Activated CD8-positive, alpha-beta memory T cell treated with anti-CD3 and anti-CD28 coated beads, Interleukin-2, amount 50 U/mL, for 1 hour (primary cell): Measurements from ENCODE around the gene STRBP.

Experiments used
- DNase-seq: peaks from one replicate; pipeline ENCODE4 v3.0.0-alpha.2; 2020; ENCODE audit errors: extremely low read depth

Gene STRBP

DNA sequence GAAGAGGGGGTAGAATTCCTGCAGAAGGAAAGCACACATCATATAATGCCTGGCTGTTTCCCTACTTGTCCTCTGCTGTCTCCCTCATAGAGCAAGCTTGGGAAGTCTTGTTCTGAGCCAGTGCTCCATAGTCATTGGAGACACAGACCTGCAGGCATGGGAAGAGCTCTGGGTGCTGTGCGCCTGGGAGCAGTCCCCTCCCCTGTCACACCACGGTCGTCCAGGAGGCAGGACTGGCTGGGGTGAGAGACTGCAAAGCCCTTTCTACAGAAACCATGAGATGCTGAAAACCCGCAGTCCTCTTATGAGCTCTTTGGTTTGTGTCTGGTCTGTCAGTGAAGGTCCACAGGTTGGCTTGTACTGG lies 170.3 kb downstream of the STRBP start:
- DNase-seq = no peak

DNA sequence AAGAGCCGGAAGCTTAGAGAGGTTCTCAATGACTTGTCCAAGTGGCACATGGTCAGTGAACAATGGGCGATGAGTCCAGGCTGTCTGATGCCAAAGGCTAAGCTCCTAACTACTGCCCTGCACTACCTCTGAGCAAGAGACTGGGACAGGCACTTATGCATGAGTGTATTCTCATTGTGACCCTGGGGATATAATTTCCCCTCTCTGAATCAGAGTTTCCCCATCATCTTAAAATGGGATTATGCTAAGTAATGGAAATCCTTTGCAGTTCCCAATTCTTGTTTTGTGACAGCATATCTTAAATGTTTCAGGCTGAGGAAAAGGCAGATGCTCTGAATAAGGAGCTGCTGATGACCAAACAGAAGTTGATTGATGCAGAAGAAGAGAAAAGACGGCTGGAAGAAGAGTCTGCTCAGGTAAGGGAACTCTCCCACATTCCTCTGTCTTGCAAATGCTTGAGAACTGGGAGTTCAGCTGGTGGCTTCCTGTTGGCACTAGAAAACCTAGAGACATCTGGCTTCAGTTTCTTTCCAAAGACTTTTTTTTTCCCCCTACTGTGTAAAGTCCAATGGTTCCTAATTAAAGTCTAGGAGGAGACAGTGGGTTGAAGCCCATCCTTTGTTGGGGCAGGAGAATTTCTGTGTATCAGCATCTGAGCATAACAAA lies 170.8 kb downstream of the STRBP start:
- DNase-seq = no peak

DNA sequence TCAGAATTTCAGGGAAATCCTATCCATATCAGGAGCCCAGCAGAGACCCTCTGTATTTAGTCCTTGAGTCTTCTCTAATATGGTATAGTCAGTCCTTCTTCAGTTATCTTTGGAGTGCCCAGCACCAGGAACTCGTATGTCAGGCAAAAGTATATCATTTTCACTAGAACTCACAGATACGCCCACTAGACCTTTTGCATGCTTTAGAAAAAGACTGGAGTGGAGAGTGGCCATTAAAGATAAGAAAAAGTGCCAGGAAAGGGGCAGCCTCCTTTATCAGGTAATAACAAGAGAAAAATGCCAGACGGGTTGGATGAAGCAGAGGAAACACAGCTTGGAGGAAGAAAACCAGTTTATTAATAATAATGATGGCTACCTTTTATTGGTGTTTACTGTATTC lies 171.4 kb downstream of the STRBP start:
- DNase-seq = no peak

DNA sequence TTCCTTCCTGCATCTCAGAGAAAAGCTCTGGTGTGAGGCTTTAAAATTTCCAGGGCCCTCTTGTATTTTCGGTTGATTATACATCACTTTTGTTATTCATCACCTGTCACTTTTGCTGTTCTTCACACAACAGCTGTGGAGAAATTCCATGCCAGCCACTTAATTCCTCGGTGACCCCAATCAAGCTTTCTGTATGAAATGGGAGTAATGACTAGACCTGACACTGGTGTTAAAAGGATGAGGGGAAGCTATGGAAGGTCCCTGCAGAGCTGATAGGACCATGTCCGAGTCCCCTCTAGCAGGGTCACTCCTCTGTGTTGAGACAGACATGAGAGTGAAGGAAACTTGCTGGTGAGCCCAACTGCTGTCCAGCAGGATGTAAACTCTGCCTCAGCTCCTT lies 175.2 kb downstream of the STRBP start:
- no peak for DNase-seq

DNA sequence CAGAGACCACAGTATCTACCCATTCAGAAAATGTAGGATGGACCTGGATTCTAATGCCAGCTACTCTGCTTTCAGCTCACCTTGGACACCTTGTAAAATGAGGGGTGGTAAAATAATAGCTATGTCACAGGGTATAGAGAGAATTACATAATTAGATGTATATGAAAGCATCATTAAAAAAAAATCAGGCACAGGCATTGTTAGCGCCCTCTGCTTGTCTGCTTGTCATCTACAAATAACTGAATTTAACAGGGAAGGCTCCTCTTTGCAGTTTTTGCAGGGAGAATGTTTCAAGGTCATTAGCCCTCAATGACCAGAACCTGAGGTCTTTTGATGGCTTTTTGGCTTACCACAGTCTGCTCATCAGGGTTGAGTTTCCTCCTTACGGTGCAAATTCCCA lies 176.9 kb downstream of the STRBP start:
- DNase-seq = no peak

DNA sequence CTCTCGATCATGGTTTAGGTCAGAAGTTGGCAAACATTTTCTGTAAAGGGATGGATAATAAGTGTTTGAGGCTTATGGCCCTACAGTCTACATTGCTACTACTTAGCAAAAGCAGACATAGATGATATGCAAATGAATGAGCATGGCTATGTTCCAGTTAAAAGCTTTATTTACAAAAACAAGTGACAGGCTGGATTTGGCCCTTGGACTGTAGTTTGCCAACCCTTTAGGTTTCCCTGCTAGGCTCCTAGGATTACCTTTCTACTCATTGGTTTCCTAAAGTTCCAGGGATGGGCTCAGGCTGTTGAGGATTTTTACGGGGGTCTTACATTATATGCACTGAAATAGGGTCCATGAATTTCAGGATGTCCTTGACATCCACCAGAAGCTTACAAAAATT lies 177.4 kb downstream of the STRBP start:
- no peak for DNase-seq

DNA sequence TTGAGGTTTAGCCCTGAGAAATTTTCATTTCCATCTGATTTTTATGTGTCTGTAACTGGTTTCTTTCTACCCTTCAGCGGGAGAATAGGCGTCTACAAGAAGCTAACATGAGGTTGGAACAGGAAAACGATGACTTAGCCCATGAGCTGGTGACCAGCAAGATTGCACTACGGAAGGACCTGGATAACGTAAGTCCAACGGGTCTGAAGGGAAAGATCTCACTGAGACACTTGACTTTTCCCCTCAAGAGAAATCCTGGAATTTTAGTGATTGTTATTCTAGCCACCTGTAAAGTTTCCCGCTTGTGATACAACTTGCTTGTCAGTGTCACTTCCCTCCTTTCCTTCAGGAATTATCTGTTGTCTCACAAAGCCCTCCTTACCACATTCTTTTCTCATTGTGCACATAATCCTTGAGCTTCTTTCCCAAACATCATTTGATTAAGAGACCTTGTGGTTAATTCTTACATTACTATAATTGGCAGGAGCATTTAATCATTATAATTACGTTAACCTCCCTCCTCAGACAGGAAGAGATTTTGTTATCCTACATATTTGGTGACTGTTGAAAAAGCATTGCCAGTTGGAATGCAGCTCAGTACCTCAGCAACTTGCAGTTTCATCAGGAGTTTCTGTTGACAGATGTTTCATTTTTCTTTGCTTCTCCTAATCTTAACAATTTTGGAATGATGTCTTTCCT lies 178.0 kb downstream of the STRBP start:
- no peak for DNase-seq

DNA sequence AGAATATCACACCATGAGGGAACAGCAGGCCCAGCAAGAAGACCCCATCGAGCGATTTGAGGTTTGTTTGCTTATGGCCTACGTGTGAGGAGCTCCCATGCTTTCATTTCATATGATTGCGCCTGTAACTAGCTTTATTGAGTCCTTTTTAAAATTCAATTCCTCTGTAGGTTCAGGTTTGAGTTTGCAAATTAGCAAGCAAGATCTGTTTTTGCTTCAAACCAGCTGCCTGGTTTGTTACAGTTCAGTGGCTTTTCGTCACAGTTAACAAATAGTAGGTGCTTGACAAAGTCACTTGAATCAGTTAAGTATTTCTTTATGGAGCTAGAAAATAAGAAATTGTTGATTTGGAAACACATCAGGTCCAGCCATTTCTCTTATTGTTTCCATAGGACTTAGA lies 178.6 kb downstream of the STRBP start:
- DNase-seq = no peak

DNA sequence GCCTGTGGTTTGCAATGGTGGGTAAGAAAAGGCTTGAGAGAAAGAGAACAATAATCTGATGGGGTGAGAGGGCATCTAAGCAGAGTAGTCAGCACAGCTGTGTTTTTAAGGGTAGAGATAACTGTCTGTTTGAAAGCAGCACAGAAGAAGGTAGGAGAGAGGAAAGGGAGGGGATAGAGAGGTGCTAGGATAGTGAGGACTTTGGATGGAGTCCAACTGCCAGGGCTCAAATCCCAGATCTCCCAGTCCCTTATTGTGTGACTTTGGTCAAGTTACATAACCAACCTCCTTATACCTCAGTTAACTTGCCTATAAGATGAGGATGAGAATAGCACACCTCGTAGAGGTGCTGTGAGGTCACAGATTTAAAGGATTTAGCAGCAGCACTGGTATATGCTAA lies 179.3 kb downstream of the STRBP start:
- DNase-seq = no peak

DNA sequence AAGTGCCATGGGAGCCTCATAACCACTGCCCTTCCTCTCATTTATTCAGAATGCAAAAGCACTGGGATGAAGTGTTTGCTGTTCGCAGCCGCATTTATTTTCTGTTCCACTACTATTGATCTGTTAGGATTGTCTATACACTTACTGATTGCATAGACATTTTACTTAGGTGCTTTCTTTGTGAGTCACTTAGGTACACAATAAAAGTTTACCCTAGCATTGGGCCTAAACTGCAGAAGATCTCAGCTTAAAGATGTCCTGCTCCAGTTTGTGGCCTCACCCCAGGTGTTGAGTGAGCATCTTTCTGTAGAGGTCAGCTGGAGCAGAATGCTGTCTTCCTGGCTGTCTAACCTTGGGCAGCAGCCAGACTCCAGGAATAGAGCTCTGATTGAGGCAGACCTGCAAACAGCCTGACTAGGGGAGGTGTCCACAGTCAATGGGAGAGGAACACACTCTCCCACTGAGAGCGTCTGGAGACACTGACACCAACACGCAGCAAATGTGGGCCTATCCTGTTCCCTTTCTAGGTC lies 181.0 kb downstream of the STRBP start:
- DNase-seq = no peak

DNA sequence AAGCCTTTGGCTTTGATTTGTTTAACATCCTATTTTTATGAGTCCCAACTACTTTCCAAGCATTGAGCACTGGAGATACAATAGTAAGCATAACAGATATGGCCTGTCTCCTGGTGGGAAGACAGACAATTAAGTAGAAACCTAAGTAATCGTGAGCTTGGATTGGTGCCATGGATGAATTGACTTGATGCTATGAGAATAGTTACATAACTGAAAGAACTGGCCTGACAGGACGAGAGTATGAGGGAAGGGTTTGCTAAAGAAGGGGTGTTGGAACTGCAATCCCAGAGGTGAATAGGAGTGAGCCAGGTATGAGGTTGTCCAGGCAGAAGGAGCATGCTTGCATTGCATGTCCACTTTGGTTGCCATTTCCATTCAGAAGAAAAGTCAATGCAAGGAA lies 182.5 kb downstream of the STRBP start:
- DNase-seq = no peak

DNA sequence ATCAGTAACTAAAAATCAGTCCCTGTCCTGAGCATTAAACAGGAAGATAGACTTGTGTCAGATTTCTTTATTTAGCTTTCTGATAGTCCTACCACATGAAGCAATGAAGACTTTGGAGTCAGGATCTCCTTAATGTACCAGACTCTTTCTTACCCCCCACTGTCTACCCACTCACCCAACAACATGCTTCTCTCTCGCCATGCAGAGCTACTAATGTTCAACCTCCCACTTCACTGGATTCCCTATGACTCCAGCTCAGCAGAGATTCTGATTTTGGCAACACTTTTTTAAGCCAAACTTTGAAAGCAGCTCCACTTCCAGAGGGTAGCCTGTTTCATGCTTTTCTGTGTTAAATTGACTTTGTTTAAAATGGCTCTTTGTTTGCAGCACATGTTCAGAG lies 184.1 kb downstream of the STRBP start:
- no peak for DNase-seq

DNA sequence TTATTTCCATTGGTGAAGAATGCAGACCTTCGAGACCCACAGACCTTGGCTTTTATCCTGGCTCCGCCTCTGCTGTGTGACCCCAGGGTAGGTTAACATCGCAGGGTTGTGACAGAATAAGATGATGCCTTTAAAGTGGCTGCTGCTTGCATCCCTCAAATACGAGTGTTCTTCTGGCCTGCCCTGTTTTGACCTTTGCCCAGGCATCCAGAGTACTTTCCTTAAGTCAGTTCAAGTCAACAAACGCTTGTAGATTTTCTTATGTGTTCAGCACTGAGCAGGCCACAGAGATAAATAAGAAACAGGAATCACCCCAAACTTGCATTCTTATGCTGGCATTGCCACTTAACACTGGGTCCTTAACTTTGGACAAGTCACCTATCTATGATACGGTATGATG lies 184.7 kb downstream of the STRBP start:
- no peak for DNase-seq

DNA sequence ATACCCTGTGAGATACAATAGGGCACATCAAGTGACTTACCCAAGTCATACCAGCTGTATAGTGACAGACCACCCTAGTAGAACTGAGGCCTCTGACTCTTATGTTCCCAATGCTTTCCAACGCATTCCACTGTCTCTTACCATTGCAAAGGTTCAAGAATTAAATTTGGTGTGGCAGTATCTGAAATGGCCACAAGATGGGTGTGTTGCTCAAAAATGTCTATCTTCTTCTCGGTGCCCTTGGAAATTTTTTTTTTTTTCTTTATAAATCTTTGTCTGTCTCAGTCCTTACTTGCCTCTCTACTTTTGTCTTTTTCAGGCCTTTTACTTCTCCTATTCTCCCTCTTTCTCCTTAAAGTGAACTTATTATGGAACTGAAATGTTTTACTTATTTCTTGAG lies 186.6 kb downstream of the STRBP start:
- DNase-seq = no peak

DNA sequence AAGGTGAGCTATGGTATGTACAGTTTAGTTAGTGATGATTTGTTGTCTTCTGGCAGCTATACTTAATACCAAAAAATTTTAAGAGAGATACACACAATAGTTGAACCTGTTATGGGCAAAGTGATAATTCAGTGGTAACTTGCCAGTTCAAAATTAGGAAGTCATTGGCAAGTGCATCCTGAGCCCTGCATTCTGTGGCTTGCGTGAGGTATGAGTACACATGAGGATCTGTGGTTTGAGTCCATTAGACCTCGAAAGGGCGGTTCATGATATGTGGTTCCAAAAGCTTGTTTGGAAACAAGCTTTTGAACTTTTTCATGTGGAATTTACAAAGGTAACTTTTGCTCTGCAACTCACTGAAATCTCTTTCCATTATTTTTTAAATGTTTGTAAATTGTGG lies 187.9 kb downstream of the STRBP start:
- DNase-seq = no peak

DNA sequence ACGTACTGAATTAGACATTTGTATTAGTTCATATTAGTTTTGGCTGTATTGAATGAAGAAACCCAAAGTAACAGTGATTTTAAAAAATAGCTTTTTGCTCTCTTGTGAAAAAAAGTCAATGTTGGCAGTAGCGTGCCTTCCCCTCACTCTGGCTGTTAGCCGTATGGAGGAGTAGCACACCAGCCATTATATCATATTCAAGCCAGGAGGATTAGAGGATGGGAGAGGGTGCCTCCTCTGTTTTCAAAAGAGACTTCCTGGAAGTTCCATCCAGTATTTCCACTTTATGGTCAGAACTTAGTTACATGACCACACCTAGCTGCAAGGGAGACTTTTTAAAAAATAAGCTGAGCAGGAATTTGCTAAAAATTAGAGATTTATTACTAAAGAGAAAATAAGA lies 193.8 kb downstream of the STRBP start:
- DNase-seq = no peak

DNA sequence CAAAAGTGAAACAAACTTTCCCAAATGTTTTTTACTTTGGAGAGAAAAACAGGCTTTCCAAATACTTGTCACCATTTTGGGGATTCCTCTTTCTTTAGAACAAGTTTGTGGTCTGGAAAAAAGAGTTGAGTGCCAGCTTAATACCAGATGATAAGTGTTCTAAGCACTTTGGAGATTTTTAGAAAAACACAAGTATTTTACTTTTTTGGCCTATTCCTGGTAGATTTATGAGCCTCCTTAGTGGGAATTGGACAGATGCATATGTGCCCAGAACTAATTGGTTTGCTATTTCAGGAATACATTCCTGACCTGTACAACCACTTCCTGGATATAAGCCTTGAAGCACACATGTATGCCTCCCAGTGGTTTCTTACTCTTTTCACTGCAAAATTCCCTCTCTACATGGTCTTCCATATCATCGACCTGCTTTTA lies 194.4 kb downstream of the STRBP start:
- no peak for DNase-seq

DNA sequence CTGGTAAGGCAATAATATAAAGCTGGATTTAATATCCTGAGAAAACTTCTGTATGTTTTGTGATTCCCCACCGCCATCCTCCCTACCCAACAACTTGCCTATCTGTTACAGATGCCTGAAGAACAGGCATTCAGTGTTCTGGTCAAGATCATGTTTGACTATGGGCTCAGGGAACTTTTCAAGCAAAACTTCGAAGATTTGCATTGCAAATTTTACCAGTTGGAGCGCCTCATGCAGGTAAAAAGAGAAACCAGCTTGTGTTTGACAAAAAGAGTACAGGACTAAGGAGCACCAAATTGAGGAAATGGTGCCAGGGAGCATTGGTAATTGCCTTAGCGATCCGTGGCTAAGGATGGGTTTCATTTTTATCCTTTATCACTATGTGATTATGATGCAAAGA lies 194.9 kb downstream of the STRBP start:
- DNase-seq = no peak

DNA sequence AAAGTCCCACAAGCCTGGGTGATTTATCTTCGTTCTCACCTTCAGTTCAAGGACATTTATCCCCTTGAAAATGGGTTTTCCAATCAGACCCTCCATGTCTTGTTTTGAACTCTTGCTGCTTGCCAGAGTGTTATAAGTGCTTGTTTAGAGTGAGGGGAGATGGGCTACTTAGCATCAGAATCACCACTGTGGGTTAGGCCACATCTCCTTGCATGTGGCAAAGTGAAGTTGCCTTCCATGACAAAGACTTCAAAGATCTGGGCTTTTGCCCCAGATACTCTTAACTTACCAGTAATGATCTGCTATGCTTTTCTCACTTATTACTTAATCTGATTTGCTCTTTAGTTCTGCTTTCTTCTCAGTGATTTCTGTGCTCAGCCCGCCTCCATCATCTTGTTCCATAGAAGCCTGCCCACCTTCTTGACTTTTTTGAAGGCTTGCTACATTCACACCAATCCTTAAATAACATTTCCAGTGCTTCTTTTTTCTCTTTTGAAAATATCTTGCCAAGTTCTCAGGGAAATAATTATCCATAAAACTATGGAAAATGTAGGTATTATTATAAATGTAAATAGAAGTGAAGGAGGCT lies 195.9 kb downstream of the STRBP start:
- no peak for DNase-seq
